ENCODE data around the gene FAM20A. TPM values are rescaled to one million over a fixed set of nuclear protein-coding genes. Genes with fewer than 3 reads are reported as not detected.

The FAM20A gene
- total RNA-seq, 1 experiment from 2014 or later: 0.34 TPM

DNA sequence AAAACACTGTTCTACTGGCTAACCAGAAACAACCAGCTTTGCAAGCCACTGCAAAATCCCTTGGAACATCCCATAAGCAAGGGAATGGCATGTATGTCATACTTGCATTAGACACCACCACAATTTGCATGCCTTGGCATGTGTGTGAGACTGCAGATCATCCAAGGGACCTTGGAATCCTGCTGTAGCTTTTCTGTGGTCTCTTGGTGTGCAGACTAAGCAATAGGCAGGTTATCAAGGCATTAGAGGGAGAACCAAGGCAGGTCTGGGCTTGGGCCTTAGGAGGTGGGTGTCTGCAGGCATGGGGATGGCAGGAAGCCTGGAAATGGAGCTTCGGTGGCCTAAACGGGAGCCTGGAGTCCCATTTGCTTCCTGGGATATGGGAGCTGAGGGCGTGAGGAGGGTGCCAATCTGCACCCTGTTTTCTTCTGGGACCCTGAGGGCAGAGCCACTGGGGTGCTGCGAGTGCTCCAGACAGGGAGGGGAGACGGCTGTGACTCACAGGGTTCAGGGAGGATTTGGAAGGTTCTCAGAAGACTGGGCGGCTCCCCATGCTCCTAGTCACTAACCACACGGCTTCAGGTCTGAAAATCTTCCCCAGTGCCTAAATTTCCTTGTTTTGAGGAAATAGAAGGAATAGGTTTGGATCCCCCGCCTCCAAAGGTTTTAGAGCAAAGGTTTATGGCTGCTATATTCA, 36.6 kb downstream of the FAM20A start:
- H3K27ac Mint-ChIP-seq (ENCODE audit: unreplicated experiment): no peak overlapping the region
- intact Hi-C loops (cut with micrococcal nuclease; ENCODE audit: unreplicated experiment): no loop called here
- H3K4me1 Mint-ChIP-seq (ENCODE audit: low read depth, unreplicated experiment): peaks cover 38% of the 10 kb centered on the region
- TF ChIP-seq, protein P1, sequence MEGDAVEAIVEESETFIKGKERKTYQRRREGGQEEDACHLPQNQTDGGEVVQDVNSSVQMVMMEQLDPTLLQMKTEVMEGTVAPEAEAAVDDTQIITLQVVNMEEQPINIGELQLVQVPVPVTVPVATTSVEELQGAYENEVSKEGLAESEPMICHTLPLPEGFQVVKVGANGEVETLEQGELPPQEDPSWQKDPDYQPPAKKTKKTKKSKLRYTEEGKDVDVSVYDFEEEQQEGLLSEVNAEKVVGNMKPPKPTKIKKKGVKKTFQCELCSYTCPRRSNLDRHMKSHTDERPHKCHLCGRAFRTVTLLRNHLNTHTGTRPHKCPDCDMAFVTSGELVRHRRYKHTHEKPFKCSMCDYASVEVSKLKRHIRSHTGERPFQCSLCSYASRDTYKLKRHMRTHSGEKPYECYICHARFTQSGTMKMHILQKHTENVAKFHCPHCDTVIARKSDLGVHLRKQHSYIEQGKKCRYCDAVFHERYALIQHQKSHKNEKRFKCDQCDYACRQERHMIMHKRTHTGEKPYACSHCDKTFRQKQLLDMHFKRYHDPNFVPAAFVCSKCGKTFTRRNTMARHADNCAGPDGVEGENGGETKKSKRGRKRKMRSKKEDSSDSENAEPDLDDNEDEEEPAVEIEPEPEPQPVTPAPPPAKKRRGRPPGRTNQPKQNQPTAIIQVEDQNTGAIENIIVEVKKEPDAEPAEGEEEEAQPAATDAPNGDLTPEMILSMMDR (IDR thresholded peaks at IDR 0.05; ENCODE audit: insufficient read depth in 1 of 2, low read depth in 1 of 2, low read length in 1 of 2, severe bottlenecking in 1 of 2, unreplicated experiment in 1 of 2): no peak
- Histone ChIP-seq H3K36me3 (ENCODE audit: control insufficient read depth, insufficient read depth, low read length) (no peaks in the 10 kb centered on the region), H3K9me3 (no peaks in the 10 kb centered on the region), H3K4me1 (peaks cover 18% of the 10 kb centered on the region), H3K4me3 (ENCODE audit: low read depth, low read length) (no peak overlapping the region), H3K27me3 (replicated peaks; ENCODE audit: control insufficient read depth, insufficient read depth, low read length) (no peaks in the 10 kb centered on the region)
- no TSS peak for BruUV-seq (replicated peaks)
- ChIA-PET CTCF (no interaction called here), POLR2A (no interaction called here)
- H3K4me3 Mint-ChIP-seq (ENCODE audit: unreplicated experiment): no peak overlapping the region
- H3K36me3 Mint-ChIP-seq (ENCODE audit: insufficient read depth, unreplicated experiment): no peaks in the 10 kb centered on the region
- peaks cover 16% of the 10 kb centered on the region for H3K9me3 Mint-ChIP-seq (ENCODE audit: unreplicated experiment)
- no peaks in the 10 kb centered on the region for H3K27me3 Mint-ChIP-seq (ENCODE audit: insufficient read depth, unreplicated experiment)
- DNase-seq: no peak

- H3K4me1 ChIP-seq: peaks cover 16% of the 10 kb centered on the region
- H3K9me3 ChIP-seq: no peaks in the 10 kb centered on the region
- H3K4me3 ChIP-seq (ENCODE audit: low read depth, low read length): no peak overlapping the region
- TF ChIP-seq, protein P1 (IDR thresholded peaks at IDR 0.05; ENCODE audit: insufficient read depth in 1 of 2, low read depth in 1 of 2, low read length in 1 of 2, severe bottlenecking in 1 of 2, unreplicated experiment in 1 of 2): no peak
- Mint-ChIP-seq H3K27ac (ENCODE audit: unreplicated experiment) (no peak overlapping the region), H3K27me3 (ENCODE audit: insufficient read depth, unreplicated experiment) (no peaks in the 10 kb centered on the region), H3K4me3 (ENCODE audit: unreplicated experiment) (no peak overlapping the region), H3K4me1 (ENCODE audit: low read depth, unreplicated experiment) (peaks cover 24% of the 10 kb centered on the region), H3K9me3 (ENCODE audit: unreplicated experiment) (peaks cover 7% of the 10 kb centered on the region), H3K36me3 (ENCODE audit: insufficient read depth, unreplicated experiment) (no peaks in the 10 kb centered on the region)
- no TSS peak for BruUV-seq (replicated peaks)
- no peaks in the 10 kb centered on the region for H3K36me3 ChIP-seq (ENCODE audit: control insufficient read depth, insufficient read depth, low read length)
- no peaks in the 10 kb centered on the region for H3K27me3 ChIP-seq (replicated peaks; ENCODE audit: control insufficient read depth, insufficient read depth, low read length)
- ChIA-PET CTCF (no interaction called here), POLR2A (no interaction called here)
- no peak for DNase-seq
- intact Hi-C loops (cut with micrococcal nuclease; ENCODE audit: unreplicated experiment): no loop called here
Observed at GRCh38 chr17:68562736-68563135, 38.4 kb downstream of the FAM20A start.

GRCh38 chr17:68560966-68561720, 40.0 kb downstream of the FAM20A start:
- H3K36me3 Mint-ChIP-seq (ENCODE audit: insufficient read depth, unreplicated experiment): no peaks in the 10 kb centered on the region
- intact Hi-C loops (cut with micrococcal nuclease; ENCODE audit: unreplicated experiment): no loop called here
- H3K4me3 ChIP-seq (ENCODE audit: low read depth, low read length): no peak overlapping the region

More at GRCh38 chr17:68560966-68561720, 40.0 kb downstream of the FAM20A start:
- no peaks in the 10 kb centered on the region for H3K9me3 Mint-ChIP-seq (ENCODE audit: unreplicated experiment)
- no peaks in the 10 kb centered on the region for H3K27me3 Mint-ChIP-seq (ENCODE audit: insufficient read depth, unreplicated experiment)
- BruUV-seq (replicated peaks): no TSS peak
- Histone ChIP-seq H3K27me3 (replicated peaks; ENCODE audit: control insufficient read depth, insufficient read depth, low read length) (no peaks in the 10 kb centered on the region), H3K4me1 (peaks cover under 1% of the 10 kb centered on the region; the same call in 1 of the 2 replicates), H3K36me3 (ENCODE audit: control insufficient read depth, insufficient read depth, low read length) (no peaks in the 10 kb centered on the region), H3K9me3 (no peaks in the 10 kb centered on the region)
- peaks cover 8% of the 10 kb centered on the region for H3K4me1 Mint-ChIP-seq (ENCODE audit: low read depth, unreplicated experiment)
- H3K4me3 Mint-ChIP-seq (ENCODE audit: unreplicated experiment): no peak overlapping the region
- TF ChIP-seq, protein P1 (IDR thresholded peaks at IDR 0.05; ENCODE audit: insufficient read depth in 1 of 2, low read depth in 1 of 2, low read length in 1 of 2, severe bottlenecking in 1 of 2, unreplicated experiment in 1 of 2): no peak
- no peak overlapping the region for H3K27ac Mint-ChIP-seq (ENCODE audit: unreplicated experiment)
- CTCF ChIA-PET: no interaction called here
- DNase-seq: no peak
- POLR2A ChIA-PET: no interaction called here

Measured in Caco-2 (cell line).